Omental fat pad (tissue), 4 donors: ENCODE results near the gene SVIL. TPM values are rescaled to one million over a fixed set of nuclear protein-coding genes. Genes with fewer than 3 reads are reported as not detected.
"Not testable (repeated sequence)": the region's sequence is repeated elsewhere in the genome, so short reads cannot be mapped to it uniquely, and the experiment has no call there.

Experiments used
- ATAC-seq: fragments of 150-250 bp; one replicate; pipeline ENCODE4 v1.9.1; 2016; ENCODE audit warnings: mild to moderate bottlenecking, moderate library complexity; ENCODE audit not compliant: low FRiP score
- DNase-seq: peaks from one replicate; pipeline ENCODE4 v3.0.0-alpha.2; 2019; ENCODE audit warnings: low spot score
- CTCF ChIP-seq, 3 donors: fragments of 450-650 bp; IDR thresholded peaks; one replicate each; pipeline ENCODE4 v1.5.1; 2016 to 2017; ENCODE audit warnings: antibody characterized with exemption in 3 of 3, mild to moderate bottlenecking in 3 of 3, moderate library complexity in 2 of 3
- total RNA-seq, 4 donors: library from RNA; depleted of rRNA; stranded (reverse); fragments of >200 nt; gene quantifications; one replicate each; pipeline ENCODE4 v1.1.0, GENCODE V29; 2016

The SVIL gene
- total RNA-seq, 4 donors from 2014 or later, result 22.8 to 44.4 (median 30.5) TPM

- TF ChIP-seq CTCF (IDR thresholded peaks at IDR 0.05), result no peak
- DNase-seq (no peak), ATAC-seq (no peak)
Observed at GRCh38 chr10:29631049-29631339, 3.8 kb downstream of the SVIL start.

GRCh38 chr10:29630205-29631048, 4.3 kb downstream of the SVIL start:
- no peak for DNase-seq
- ATAC-seq, result no peak

GRCh38 chr10:29628912-29629526, 5.8 kb downstream of the SVIL start:
- no peak for TF ChIP-seq CTCF (IDR thresholded peaks at IDR 0.05)
- ATAC-seq, result no peak
- no peak for DNase-seq

More at GRCh38 chr10:29630205-29631048, 4.3 kb downstream of the SVIL start:
- TF ChIP-seq CTCF (IDR thresholded peaks at IDR 0.05), result no peak

- ATAC-seq (no peak), DNase-seq (no peak)
- no peak for TF ChIP-seq CTCF (IDR thresholded peaks at IDR 0.05)
Observed at GRCh38 chr10:29628311-29628710, 6.5 kb downstream of the SVIL start.

- TF ChIP-seq CTCF (IDR thresholded peaks at IDR 0.05), result no peak
- ATAC-seq (no peak), DNase-seq (no peak)
Observed at GRCh38 chr10:29627201-29628132, 7.3 kb downstream of the SVIL start.

- DNase-seq, ATAC-seq: not testable (repeated sequence)
Observed at GRCh38 chr10:29624357-29624756, 10.4 kb downstream of the SVIL start.

GRCh38 chr10:29623797-29624196, 11.0 kb downstream of the SVIL start:
- ATAC-seq (no peak), DNase-seq (no peak)
- TF ChIP-seq CTCF (IDR thresholded peaks at IDR 0.05), result no peak
